Gastroesophageal sphincter (tissue), 4 donors: Measurements from ENCODE around the gene RAB24. TPM values are rescaled to one million over a fixed set of nuclear protein-coding genes. Genes with fewer than 3 reads are reported as not detected.
A peak's percentile ranks its signal among the peaks of the same experiment; 100 is the strongest.

Experiments used
- ATAC-seq: fragments of 150-250 bp; one replicate; pipeline ENCODE4 v1.9.1; 2016; ENCODE audit warnings: mild to moderate bottlenecking, moderate library complexity
- H3K27ac ChIP-seq, 4 donors: fragments of 200-600 bp; sonication (generic) in 3 of 4; 1 replicate in 3 of 4; 2 replicates in 1 of 4; pipeline ENCODE4 v1.5.1; 2016 to 2019
- H3K27me3 ChIP-seq: fragments of 200-600 bp; sonication (generic); one replicate; pipeline ENCODE4 v1.5.1; 2019
- H3K36me3 ChIP-seq, 2 donors: fragments of 200-600 bp; sonication (generic); one replicate each; pipeline ENCODE4 v1.5.1; 2019; ENCODE audit warnings: control low read depth in 1 of 2
- H3K4me1 ChIP-seq, 3 donors: fragments of 200-600 bp; sonication (generic); 1 replicate in 2 of 3; 2 replicates in 1 of 3; pipeline ENCODE4 v1.5.1; 2016 to 2019; ENCODE audit warnings: control low read depth in 2 of 3
- H3K4me3 ChIP-seq, 2 donors: fragments of 200-600 bp; sonication (generic); one replicate each; pipeline ENCODE4 v1.5.1; 2019; ENCODE audit warnings: mild to moderate bottlenecking in 1 of 2, moderate library complexity in 1 of 2
- H3K9me3 ChIP-seq, 3 donors: fragments of 200-600 bp; sonication (generic); one replicate each; pipeline ENCODE4 v1.5.1; 2017 to 2019; ENCODE audit warnings: control low read depth in 2 of 3
- CTCF ChIP-seq, 4 experiments: fragments of 200-600 bp in 2 of 4; fragments of 450-650 bp in 2 of 4; sonication (generic) in 1 of 4; IDR thresholded peaks; one replicate each; pipeline ENCODE4 v1.5.1; 2017 to 2019; ENCODE audit warnings: antibody characterized with exemption in 4 of 4, mild to moderate bottlenecking in 2 of 4, moderate library complexity in 2 of 4
- EP300 ChIP-seq: sonication (generic); formaldehyde crosslinking; IDR thresholded peaks from one replicate; pipeline ENCODE4 v1.6.1; 2017; ENCODE audit warnings: antibody characterized with exemption, mild to moderate bottlenecking
- POLR2A ChIP-seq, 2 donors: fragments of 450-650 bp; IDR thresholded peaks; one replicate each; pipeline ENCODE4 v1.6.1; 2017; ENCODE audit warnings: antibody characterized with exemption in 2 of 2, mild to moderate bottlenecking in 2 of 2, moderate library complexity in 1 of 2
- POLR2AphosphoS5 ChIP-seq: sonication (generic); formaldehyde crosslinking; IDR thresholded peaks from one replicate; pipeline ENCODE4 v1.6.1; 2017; ENCODE audit warnings: antibody characterized with exemption
- WGBS, 2 donors: methylation state at CpG; one replicate each; pipeline ENCODE4 v1.1.5; 2018; ENCODE audit warnings: low coverage in 1 of 2; 5-methylcytosine and 5-hydroxymethylcytosine counted together
- total RNA-seq, 4 donors: library from RNA; depleted of rRNA; stranded (reverse); fragments of >200 nt; gene quantifications; one replicate each; pipeline ENCODE4 v1.1.0, GENCODE V29; 2016

The RAB24 gene
- 10 to 100 TPM; 21.4 to 32.4 (median 24.8) TPM for total RNA-seq

GRCh38 chr5:177303121-177303924 lies at the start of gene RAB24, which contains the start of gene PRELID1:
RAB24 (minus strand) TSS chr5:177303719; CDS start chr5:177303288, 431 bp downstream.
PRELID1 (plus strand) TSS chr5:177303799; CDS start chr5:177303986, 187 bp downstream.
- Histone ChIP-seq H3K27me3 (no peaks in the 10 kb centered on the region), H3K4me3 (peak within 1 kb of the TSS; percentile 80 to 95), H3K9me3 (no peaks in the 10 kb centered on the region), H3K4me1 (peaks cover 0 to 61% (median 38%) of the 10 kb centered on the region in 3 donors), H3K27ac (peak within 1 kb of the TSS; percentile 72 to 91 (median 87)), H3K36me3 (peaks cover 0 to 41% of the 10 kb centered on the region in 2 donors)
- ATAC-seq: peak; percentile 90
- TF ChIP-seq EP300 (no peak), POLR2A (IDR thresholded peaks at IDR 0.05) (peak; percentile 69 to 74), POLR2AphosphoS5 (peak; percentile 73), CTCF (IDR thresholded peaks at IDR 0.05) (peak in 2 of 4 experiments; percentile 18 to 58)
- WGBS, 2 donors: 0% methylated on average over 6 of the region's 100 CpGs; no CpG with 5 or more reads in 1 of the 2 donors

DNA sequence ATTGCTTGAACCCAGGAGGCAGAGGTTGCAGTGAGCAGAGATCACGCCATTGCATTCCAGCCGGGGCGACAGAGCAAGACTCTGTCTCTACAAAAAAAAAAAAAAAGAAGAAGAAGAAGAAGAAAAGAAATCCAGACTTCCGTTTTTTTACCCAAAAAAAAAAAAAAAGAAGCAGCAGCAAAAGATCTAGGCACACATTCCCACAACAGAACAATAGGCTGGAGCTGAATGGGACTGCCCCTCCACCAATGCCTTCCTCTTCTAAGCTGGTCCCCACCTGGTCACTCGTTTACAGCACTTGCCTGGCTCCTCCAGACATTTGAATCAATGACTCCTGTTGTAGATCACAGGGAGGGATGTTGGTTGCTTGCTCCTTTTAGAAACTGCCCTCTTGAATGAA lies 49.6 kb upstream of the RAB24 start:
- TF ChIP-seq CTCF (IDR thresholded peaks at IDR 0.05) (no peak), POLR2AphosphoS5 (no peak), EP300 (no peak), POLR2A (IDR thresholded peaks at IDR 0.05) (no peak)
- H3K4me3 ChIP-seq: no peak overlapping the region
- no peaks in the 10 kb centered on the region for H3K9me3 ChIP-seq
- H3K36me3 ChIP-seq: peaks cover 0 to 13% of the 10 kb centered on the region in 2 donors
- WGBS, 2 donors: 32 to 70% methylated on average over 2 of the region's 5 CpGs
- H3K27me3 ChIP-seq: peaks cover under 1% of the 10 kb centered on the region
- ATAC-seq: no peak
- H3K27ac ChIP-seq: no peak overlapping the region
- H3K4me1 ChIP-seq: peaks cover 0 to 37% (median 11%) of the 10 kb centered on the region in 3 donors

DNA sequence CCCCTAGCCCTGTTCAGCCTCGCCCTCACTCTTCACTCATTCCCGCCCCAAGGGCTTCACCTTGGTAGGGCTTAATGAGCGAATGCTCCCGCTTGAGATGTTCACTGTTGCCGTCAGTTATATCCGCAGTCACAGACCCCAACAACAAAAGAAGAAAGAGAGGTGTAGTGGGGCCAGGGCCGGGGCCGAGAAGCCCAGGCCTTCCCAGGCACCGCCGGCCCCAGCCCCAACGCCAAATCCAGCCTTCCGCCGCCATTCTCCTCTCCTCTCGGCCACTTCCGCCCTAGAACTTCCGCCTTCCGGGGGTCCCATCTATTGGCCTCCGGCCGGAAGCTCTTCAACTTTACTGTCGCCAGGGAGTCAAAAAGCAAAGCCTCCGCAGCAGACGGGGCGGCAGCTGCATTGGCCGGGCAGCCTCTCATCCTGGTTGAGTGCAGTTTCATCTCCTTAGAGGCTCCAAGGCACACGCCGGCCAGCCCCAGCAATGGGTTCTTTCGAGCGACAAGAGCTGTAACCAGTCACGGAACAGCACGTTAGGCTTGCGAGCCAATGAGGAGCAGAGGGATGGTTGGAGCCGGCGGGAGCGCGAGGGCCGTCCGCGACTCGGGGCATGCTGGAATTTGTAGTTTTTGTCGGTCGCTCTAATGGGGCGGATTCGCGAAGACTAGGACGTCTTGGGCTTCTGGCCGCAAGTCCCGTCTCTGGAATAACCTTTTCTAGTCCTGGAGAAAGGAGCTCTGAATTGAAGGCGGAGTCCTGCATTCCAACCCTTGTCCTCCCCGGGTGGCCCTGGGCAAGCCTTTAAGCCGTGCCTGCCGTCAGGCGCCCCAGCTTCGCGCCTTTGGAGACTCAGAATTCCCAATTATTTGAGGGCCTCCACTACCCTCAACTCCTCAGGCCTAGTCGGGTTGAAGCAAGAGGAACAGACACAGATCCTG lies 48.1 kb upstream of the RAB24 start, which contains the start of gene LMAN2:
LMAN2 (minus strand) TSS at position 277 of the 938 bp plus-strand sequence; CDS start at position 256, 21 bp downstream.
- WGBS, 2 donors: 0% methylated on average over 2 to 10 of the region's 55 CpGs
- H3K4me3 ChIP-seq: peak within 1 kb of the TSS; percentile 87 to 93
- ATAC-seq: peak; percentile 99
- peaks cover 0 to 21% of the 10 kb centered on the region in 2 donors for H3K36me3 ChIP-seq
- no peaks in the 10 kb centered on the region for H3K9me3 ChIP-seq
- H3K27me3 ChIP-seq: no peaks in the 10 kb centered on the region
- TF ChIP-seq EP300 (no peak), POLR2AphosphoS5 (peak; percentile 58), CTCF (IDR thresholded peaks at IDR 0.05) (no peak), POLR2A (IDR thresholded peaks at IDR 0.05) (peak in 1 of 2 donors; percentile 60)
- H3K27ac ChIP-seq: peak within 1 kb of the TSS; percentile 44 to 94 (median 90)
- H3K4me1 ChIP-seq: peaks cover 0 to 51% (median 11%) of the 10 kb centered on the region in 3 donors

- Histone ChIP-seq H3K4me3 (peak overlapping the region; percentile 87 to 93), H3K27ac (peak overlapping the region; percentile 44 to 94 (median 90)), H3K27me3 (no peaks in the 10 kb centered on the region), H3K4me1 (peaks cover 0 to 53% (median 11%) of the 10 kb centered on the region in 3 donors), H3K36me3 (peaks cover 0 to 22% of the 10 kb centered on the region in 2 donors), H3K9me3 (no peaks in the 10 kb centered on the region)
- ATAC-seq: no peak
- WGBS, 2 donors: 24 to 46% methylated on average over 2 to 8 of the region's 19 CpGs
- TF ChIP-seq CTCF (IDR thresholded peaks at IDR 0.05) (no peak), POLR2A (IDR thresholded peaks at IDR 0.05) (no peak), POLR2AphosphoS5 (no peak), EP300 (no peak)
Observed at GRCh38 chr5:177350776-177351391, 47.4 kb upstream of the RAB24 start.
